ENCODE measurements around the gene CFAP74. TPM values are rescaled to one million over a fixed set of nuclear protein-coding genes. Genes with fewer than 3 reads are reported as not detected.

Gene CFAP74
- total and polyA plus RNA-seq, 2 of the 13 experiments (the other 11 are each of a cell fraction or from before 2014, with no cell fraction given), result 0.27 to 0.62 TPM

DNA sequence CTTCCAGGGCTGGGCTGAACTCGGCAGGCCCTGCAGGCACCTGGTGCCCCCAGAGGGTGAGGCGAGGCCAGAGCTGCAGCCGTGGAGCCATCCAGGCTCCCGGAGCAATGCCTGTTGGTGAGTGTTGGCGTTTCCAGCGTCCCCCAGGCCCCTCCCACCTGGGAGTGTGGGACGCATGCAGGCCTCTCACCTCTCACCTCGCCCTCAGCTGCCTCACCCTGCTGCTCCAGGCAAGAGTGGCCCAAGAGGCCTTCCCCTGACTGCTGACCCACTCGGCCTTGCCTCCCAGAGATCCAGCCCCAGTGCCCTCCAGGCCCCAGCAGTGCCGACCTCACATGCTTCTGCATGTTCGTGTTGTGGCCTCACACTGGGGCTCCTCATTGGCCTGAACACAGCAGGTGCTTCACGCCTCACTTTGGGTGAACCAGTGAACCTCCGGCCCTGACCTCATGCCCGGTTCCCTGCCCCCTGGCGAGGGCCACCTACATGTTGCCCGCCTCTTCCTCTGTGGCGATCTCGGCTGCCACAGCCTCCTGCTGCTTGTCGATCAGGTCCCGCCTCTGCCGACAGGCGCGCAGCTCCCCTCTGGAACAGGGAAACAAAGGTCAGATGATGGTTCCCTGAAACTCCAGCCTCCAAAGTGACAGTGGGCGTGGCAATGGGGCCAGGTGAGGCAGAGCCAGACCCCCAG lies 17.0 kb downstream of the CFAP74 start (continued):
- TF ChIP-seq, protein P1, sequence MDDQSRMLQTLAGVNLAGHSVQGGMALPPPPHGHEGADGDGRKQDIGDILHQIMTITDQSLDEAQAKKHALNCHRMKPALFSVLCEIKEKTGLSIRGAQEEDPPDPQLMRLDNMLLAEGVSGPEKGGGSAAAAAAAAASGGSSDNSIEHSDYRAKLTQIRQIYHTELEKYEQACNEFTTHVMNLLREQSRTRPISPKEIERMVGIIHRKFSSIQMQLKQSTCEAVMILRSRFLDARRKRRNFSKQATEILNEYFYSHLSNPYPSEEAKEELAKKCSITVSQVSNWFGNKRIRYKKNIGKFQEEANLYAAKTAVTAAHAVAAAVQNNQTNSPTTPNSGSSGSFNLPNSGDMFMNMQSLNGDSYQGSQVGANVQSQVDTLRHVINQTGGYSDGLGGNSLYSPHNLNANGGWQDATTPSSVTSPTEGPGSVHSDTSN (CRISPR knock-in tag; IDR thresholded peaks at IDR 0.05; ENCODE audit: borderline replicate concordance), result no peak
- TF ChIP-seq ZBTB20 (CRISPR knock-in tag; IDR thresholded peaks at IDR 0.05; ENCODE audit: borderline replicate concordance, low read depth), result no peak
- TF ChIP-seq NFE2 (CRISPR knock-in tag; IDR thresholded peaks at IDR 0.05), result no peak
- no peak for TF ChIP-seq TOPORS (CRISPR knock-in tag; IDR thresholded peaks at IDR 0.05)
- no peak for TF ChIP-seq SNAPC2 (CRISPR knock-in tag; IDR thresholded peaks at IDR 0.05)
- TF ChIP-seq MEIS2 (CRISPR knock-in tag; IDR thresholded peaks at IDR 0.05), result no peak
- TF ChIP-seq ZSCAN12 (CRISPR knock-in tag; IDR thresholded peaks at IDR 0.05), result no peak
- no peak for TF ChIP-seq HMG20B (CRISPR knock-in tag; conservative IDR thresholded peaks at IDR 0.05)
- TF ChIP-seq MIXL1 (CRISPR knock-in tag; IDR thresholded peaks at IDR 0.05), result no peak
- TF ChIP-seq SAFB2 (CRISPR knock-in tag; IDR thresholded peaks at IDR 0.05; ENCODE audit: borderline replicate concordance, low read depth), result no peak
- TF ChIP-seq FOXJ3 (CRISPR knock-in tag; IDR thresholded peaks at IDR 0.05; ENCODE audit: borderline replicate concordance), result no peak
- no peak for TF ChIP-seq ZBTB4 (CRISPR knock-in tag; IDR thresholded peaks at IDR 0.05; ENCODE audit: borderline replicate concordance)
- TF ChIP-seq ZMAT3 (CRISPR knock-in tag; conservative IDR thresholded peaks at IDR 0.05), result 0 out of 2 replicates have a peak, but pooled peaks have one; percentile 66
- TF ChIP-seq ARID3A (IDR thresholded peaks at IDR 0.05; ENCODE audit: low read depth, low read length), result no peak
- peak; percentile 38; the same call in 1 of the 2 replicates for TF ChIP-seq ZNF232 (CRISPR knock-in tag; IDR thresholded peaks at IDR 0.05; ENCODE audit: borderline replicate concordance)
- no peak for TF ChIP-seq TFAP4 (IDR thresholded peaks at IDR 0.05; ENCODE audit: borderline replicate concordance, low read depth)
- TF ChIP-seq DPF2 (CRISPR knock-in tag; IDR thresholded peaks at IDR 0.05; ENCODE audit: borderline replicate concordance, low read depth), result no peak
- no peak for TF ChIP-seq KLF9 (CRISPR knock-in tag; IDR thresholded peaks at IDR 0.05; ENCODE audit: low read depth)
- no peak for TF ChIP-seq SRY (CRISPR knock-in tag; IDR thresholded peaks at IDR 0.05)
- no peak for TF ChIP-seq POGK (CRISPR knock-in tag; conservative IDR thresholded peaks at IDR 0.05)
- peak; percentile 21; the same call in 1 of the 2 replicates for TF ChIP-seq HDAC1 (CRISPR knock-in tag; IDR thresholded peaks at IDR 0.05)
- no peak for TF ChIP-seq ZNF564 (CRISPR knock-in tag; IDR thresholded peaks at IDR 0.05)

All from HepG2 (cell line).